ENCODE data around the gene VPS18.

VPS18 gene

GRCh38 chr15:40904552-40905201, 10.4 kb downstream of the VPS18 start:
- TF ChIP-seq, protein P1, sequence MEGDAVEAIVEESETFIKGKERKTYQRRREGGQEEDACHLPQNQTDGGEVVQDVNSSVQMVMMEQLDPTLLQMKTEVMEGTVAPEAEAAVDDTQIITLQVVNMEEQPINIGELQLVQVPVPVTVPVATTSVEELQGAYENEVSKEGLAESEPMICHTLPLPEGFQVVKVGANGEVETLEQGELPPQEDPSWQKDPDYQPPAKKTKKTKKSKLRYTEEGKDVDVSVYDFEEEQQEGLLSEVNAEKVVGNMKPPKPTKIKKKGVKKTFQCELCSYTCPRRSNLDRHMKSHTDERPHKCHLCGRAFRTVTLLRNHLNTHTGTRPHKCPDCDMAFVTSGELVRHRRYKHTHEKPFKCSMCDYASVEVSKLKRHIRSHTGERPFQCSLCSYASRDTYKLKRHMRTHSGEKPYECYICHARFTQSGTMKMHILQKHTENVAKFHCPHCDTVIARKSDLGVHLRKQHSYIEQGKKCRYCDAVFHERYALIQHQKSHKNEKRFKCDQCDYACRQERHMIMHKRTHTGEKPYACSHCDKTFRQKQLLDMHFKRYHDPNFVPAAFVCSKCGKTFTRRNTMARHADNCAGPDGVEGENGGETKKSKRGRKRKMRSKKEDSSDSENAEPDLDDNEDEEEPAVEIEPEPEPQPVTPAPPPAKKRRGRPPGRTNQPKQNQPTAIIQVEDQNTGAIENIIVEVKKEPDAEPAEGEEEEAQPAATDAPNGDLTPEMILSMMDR (conservative IDR thresholded peaks at IDR 0.05), result no peak
- no peak for TF ChIP-seq ZFX (IDR thresholded peaks at IDR 0.05)
- no peak overlapping the region; the same call in 1 of the 2 replicates for H3K27ac ChIP-seq

DNA sequence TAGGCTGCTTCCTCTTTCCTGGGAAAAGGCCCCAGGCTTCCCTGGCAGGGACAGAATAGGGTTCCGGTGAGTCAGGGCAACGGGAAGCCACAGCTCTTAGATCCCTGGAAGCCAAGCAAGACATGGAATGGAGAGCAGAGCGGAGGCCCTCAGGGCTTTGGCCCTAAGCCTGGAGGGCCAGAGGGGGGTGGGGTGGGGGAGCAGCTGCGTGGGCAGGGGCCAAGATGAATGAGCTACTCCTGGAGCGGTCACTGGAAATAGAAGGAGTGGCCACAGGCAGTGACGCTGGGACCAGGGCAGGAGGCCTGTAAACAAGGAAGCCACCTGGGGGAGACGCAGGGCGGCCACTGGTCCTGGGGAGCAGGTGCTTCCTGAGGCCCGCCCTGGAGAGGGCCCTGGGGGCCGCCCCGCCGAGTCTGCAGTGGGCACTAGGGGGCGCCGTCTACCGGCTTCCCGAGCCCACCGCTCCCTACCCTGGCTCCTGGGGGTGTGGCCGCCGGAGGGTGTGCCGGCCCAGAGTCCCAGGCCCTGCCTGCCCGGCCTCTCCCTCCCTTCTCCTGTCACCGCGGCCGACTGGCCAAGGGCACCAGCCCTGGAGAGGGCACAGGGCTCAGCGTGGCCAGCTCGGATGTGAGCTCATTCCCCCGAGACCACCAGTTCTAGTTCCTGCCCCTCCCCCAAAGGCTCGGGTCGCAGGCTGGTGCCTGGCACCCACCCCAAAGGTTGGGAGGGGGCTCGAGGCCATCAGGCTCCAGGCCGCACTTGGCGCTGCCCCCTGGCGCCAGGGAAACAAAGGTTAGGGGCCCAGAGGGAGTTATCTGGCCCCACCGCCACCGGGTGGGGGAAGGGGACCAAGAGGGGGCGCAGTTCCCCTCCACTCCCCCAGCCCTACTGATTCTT, 12.1 kb downstream of the VPS18 start:
- TF ChIP-seq, protein P1 (conservative IDR thresholded peaks at IDR 0.05), result peak; percentile 86
- no peak for TF ChIP-seq ZFX (IDR thresholded peaks at IDR 0.05)

GRCh38 chr15:40906991-40907802, 12.9 kb downstream of the VPS18 start:
- peak overlapping the region; percentile 59 for H3K27ac ChIP-seq
- TF ChIP-seq, protein P1 (conservative IDR thresholded peaks at IDR 0.05), result no peak
- TF ChIP-seq ZFX (IDR thresholded peaks at IDR 0.05), result no peak

More for the DNA sequence above, 12.1 kb downstream of the VPS18 start:
- peak overlapping the region; percentile 59 for H3K27ac ChIP-seq

DNA sequence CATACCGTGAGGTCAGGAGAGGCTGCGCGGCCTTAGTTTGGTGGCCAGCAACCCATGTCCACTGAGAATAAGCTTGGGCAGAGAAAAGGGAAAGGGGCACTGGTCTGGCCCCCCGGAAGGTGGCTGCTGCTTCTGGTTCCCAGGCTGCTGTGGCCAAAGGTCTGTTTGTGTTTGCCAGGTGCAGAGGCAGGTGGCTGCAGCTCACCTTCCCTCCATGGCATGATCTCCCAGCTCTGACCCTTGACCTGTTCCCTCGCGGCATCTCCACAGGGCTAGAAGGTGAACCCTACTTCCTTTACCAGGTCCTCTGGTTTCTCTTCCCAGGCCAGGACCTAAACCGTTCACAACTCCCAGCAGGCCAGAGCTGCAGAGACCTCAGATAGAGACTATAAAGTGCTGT, 13.8 kb downstream of the VPS18 start:
- no peak overlapping the region; the same call in 1 of the 2 replicates for H3K27ac ChIP-seq
- TF ChIP-seq ZFX (IDR thresholded peaks at IDR 0.05), result no peak
- TF ChIP-seq, protein P1 (conservative IDR thresholded peaks at IDR 0.05), result no peak

- no peak for TF ChIP-seq ZFX (IDR thresholded peaks at IDR 0.05)
- TF ChIP-seq, protein P1 (conservative IDR thresholded peaks at IDR 0.05), result no peak
- H3K27ac ChIP-seq, result no peak overlapping the region
Observed at GRCh38 chr15:40909662-40910630, 15.7 kb downstream of the VPS18 start.

DNA sequence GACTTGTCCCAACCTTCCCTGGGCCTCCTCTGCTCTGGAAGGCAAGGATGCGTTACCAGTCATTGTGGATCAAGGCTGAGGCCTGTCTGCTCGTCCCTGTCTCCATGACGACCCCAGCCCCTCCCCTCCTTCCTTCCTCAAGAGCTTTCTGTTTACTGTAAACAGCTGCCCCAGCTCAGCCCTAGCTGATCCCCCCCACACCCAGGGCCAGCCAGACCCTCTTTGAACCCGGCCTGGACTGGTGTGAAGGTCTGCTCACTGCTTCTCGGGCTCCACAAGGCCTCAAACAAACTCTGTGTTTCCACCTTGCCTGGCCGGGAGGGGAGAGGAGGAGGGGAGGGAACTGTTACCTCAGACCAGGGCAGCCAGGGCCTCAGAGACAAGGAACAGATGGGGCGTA, 16.9 kb downstream of the VPS18 start:
- no peak overlapping the region for H3K27ac ChIP-seq
- TF ChIP-seq ZFX (IDR thresholded peaks at IDR 0.05), result no peak
- TF ChIP-seq, protein P1 (conservative IDR thresholded peaks at IDR 0.05), result no peak

Measured in C4-2B (cell line).